ENCODE results near the gene OVCA2.

OVCA2 gene

GRCh38 chr17:2013994-2014317, 27.9 kb upstream of the OVCA2 start:
- peak; percentile 47 for DNase-seq (ENCODE audit: low read depth)

GRCh38 chr17:2015314-2015713, 26.5 kb upstream of the OVCA2 start:
- DNase-seq (ENCODE audit: low read depth), result no peak

GRCh38 chr17:2016494-2016893, 25.3 kb upstream of the OVCA2 start:
- DNase-seq (ENCODE audit: low read depth), result no peak

GRCh38 chr17:2017274-2017941, 24.4 kb upstream of the OVCA2 start:
- no peak for DNase-seq (ENCODE audit: low read depth)

- no peak for DNase-seq (ENCODE audit: low read depth)
These were observed 22.9 kb upstream of the OVCA2 start for GRCh38 chr17:2018716-2019510.

GRCh38 chr17:2019723-2020122, 22.1 kb upstream of the OVCA2 start:
- DNase-seq (ENCODE audit: low read depth), result no peak

GRCh38 chr17:2020721-2021120, 21.1 kb upstream of the OVCA2 start:
- no peak for DNase-seq (ENCODE audit: low read depth)

- no peak for DNase-seq (ENCODE audit: low read depth)
These were observed 19.1 kb upstream of the OVCA2 start for GRCh38 chr17:2022647-2023240.

GRCh38 chr17:2023256-2023655, 18.6 kb upstream of the OVCA2 start:
- DNase-seq (ENCODE audit: low read depth), result no peak

- DNase-seq (ENCODE audit: low read depth), result peak; percentile 69
These were observed 17.9 kb upstream of the OVCA2 start for GRCh38 chr17:2023692-2024571.

- no peak for DNase-seq (ENCODE audit: low read depth)
These were observed 17.1 kb upstream of the OVCA2 start for GRCh38 chr17:2024572-2025219.

- peak; percentile 83 for DNase-seq (ENCODE audit: low read depth)
These were observed 16.6 kb upstream of the OVCA2 start, which contains the start of gene RTN4RL1 for GRCh38 chr17:2025220-2025621. RTN4RL1 (minus strand) TSS chr17:2025334; CDS start chr17:2024865, 469 bp downstream.

- DNase-seq (ENCODE audit: low read depth), result peak; percentile 61
These were observed 16.1 kb upstream of the OVCA2 start for GRCh38 chr17:2025622-2026309.

GRCh38 chr17:2027528-2028233, 14.1 kb upstream of the OVCA2 start:
- no peak for DNase-seq (ENCODE audit: low read depth)

- no peak for DNase-seq (ENCODE audit: low read depth)
These were observed 13.6 kb upstream of the OVCA2 start for GRCh38 chr17:2028234-2028614.

- no peak for DNase-seq (ENCODE audit: low read depth)
These were observed 13.1 kb upstream of the OVCA2 start for GRCh38 chr17:2028737-2029136.

- DNase-seq (ENCODE audit: low read depth), result peak; percentile 89
These were observed 11.7 kb upstream of the OVCA2 start, which contains the start of gene DPH1 for GRCh38 chr17:2029911-2030778. DPH1 (plus strand) TSS chr17:2030153; CDS start chr17:2030170, 17 bp downstream.

GRCh38 chr17:2030779-2031163, 11.1 kb upstream of the OVCA2 start:
- DNase-seq (ENCODE audit: low read depth), result no peak

GRCh38 chr17:2033153-2033552, 8.7 kb upstream of the OVCA2 start:
- DNase-seq (ENCODE audit: low read depth), result no peak
